ENCODE measurements around the gene USP19. TPM values are rescaled to one million over a fixed set of nuclear protein-coding genes. Genes with fewer than 3 reads are reported as not detected.

Gene USP19
- total and polyA plus RNA-seq, 2 of the 8 experiments (the other 6 are each of a cell fraction or from before 2014, with no cell fraction given): 46.4 to 65.8 TPM

DNA sequence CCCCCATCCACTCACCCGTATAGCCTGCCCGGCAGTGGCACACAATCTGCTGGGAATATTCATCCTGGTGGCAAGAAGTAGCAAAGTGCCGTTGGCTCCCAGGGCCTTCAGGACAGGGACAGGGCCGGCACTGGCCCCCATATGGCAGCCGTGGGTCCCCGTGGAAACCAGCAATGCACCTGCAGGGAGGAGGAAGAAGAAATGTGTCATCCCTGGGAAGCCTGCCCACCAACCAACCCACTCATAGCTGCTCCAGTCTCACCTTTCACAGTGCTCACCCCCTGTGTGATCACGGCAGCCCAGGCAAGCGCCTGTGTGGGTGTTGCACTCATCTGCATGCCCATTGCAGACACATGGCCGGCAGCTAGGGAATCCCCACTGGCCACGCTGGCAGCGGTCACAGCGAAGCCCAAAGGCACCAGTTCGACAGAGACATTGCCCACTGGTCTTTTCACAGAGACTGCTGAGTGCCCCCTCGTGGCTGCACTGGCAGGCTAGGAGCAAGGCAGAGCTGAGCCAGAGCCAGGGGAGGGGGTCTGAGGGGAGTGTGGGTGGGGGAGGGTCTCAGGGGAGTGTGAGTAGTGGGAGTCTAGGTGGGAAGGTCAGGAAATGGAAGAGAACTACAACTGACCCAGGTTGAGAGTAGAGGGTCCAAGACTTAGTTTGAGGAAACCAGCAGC, 4.5 kb upstream of the USP19 start:
- H3K9ac ChIP-seq (replicated peaks in 1 of 4; ENCODE audit: extremely low read depth in 1 of 4, low read depth in 3 of 4, low read length in 3 of 4): no peak overlapping the region
- DNase-seq (ENCODE audit: low read depth in 1 of 2, low spot score in 2 of 2) (peak in 1 of 2 experiments; percentile 49), FAIRE-seq (no peak)
- H3K23me2 ChIP-seq (ENCODE audit: low read depth, low read length): no peaks in the 10 kb centered on the region; the same call in 1 of the 2 replicates
- H2BK15ac ChIP-seq (ENCODE audit: low read length): no peak overlapping the region
- peaks cover 0 to 3% of the 10 kb centered on the region in 2 experiments for H4K20me1 ChIP-seq (replicated peaks in 1 of 2; ENCODE audit: control insufficient read depth in 1 of 2, insufficient read depth in 2 of 2, low read length in 2 of 2)
- H3K79me2 ChIP-seq (ENCODE audit: control insufficient read depth in 1 of 2, insufficient read depth in 2 of 2, low read length in 2 of 2): peaks cover 0 to under 1% of the 10 kb centered on the region in 2 experiments; a peak in 1 of 4 replicates
- H3K36me3 ChIP-seq (ENCODE audit: control insufficient read depth in 2 of 4, insufficient read depth in 4 of 4, low read length in 3 of 4): peaks cover 3 to 25% (median 12%) of the 10 kb centered on the region in 4 experiments; a peak in 7 of 8 replicates
- 88% methylated on average over 14 of the region's 14 CpGs; no CpG with 5 or more reads in 1 of the 2 experiments for WGBS, 2 experiments (ENCODE audit: extremely low coverage in 1 of 2, insufficient coverage in 1 of 2, insufficient read length in 1 of 2, insufficient replicate concordance in 2 of 2, low coverage in 1 of 2, low lambda C conversion rate in 2 of 2, missing lambda C conversion rate in 1 of 2)
- H3K27ac ChIP-seq (ENCODE audit: low read depth, low read length): no peak overlapping the region
- no peak overlapping the region for H4K8ac ChIP-seq (ENCODE audit: extremely low read depth, insufficient read depth, low read length)
- H3K9me3 ChIP-seq (ENCODE audit: insufficient read depth in 2 of 2, low read depth in 1 of 2, low read length in 1 of 2): no peaks in the 10 kb centered on the region
- no peak overlapping the region for H3K4me3 ChIP-seq (ENCODE audit: extremely low read depth in 1 of 4, insufficient read depth in 2 of 4, low read depth in 3 of 4, low read length in 4 of 4)
- H2AFZ ChIP-seq (ENCODE audit: low read length): no peak overlapping the region
- no peak overlapping the region for H4K5ac ChIP-seq (ENCODE audit: insufficient read length, low read depth, low read length)
- H2BK120ac ChIP-seq (replicated peaks; ENCODE audit: low read depth, low read length): no peak overlapping the region
- no peak overlapping the region for H2BK12ac ChIP-seq (ENCODE audit: low read depth, low read length)
- no peak overlapping the region for H3K56ac ChIP-seq (replicated peaks; ENCODE audit: insufficient read length, low read depth, low read length)
- no peak overlapping the region for H4K91ac ChIP-seq (replicated peaks; ENCODE audit: insufficient read length, low read length)
- H3K4me2 ChIP-seq (ENCODE audit: insufficient read depth in 1 of 2, low read depth in 2 of 2, low read length in 2 of 2): no peak overlapping the region
- H3K14ac ChIP-seq (ENCODE audit: insufficient read length): no peak overlapping the region
- H3K18ac ChIP-seq (ENCODE audit: extremely low read depth, low read length): no peak overlapping the region
- TF ChIP-seq, protein P1, sequence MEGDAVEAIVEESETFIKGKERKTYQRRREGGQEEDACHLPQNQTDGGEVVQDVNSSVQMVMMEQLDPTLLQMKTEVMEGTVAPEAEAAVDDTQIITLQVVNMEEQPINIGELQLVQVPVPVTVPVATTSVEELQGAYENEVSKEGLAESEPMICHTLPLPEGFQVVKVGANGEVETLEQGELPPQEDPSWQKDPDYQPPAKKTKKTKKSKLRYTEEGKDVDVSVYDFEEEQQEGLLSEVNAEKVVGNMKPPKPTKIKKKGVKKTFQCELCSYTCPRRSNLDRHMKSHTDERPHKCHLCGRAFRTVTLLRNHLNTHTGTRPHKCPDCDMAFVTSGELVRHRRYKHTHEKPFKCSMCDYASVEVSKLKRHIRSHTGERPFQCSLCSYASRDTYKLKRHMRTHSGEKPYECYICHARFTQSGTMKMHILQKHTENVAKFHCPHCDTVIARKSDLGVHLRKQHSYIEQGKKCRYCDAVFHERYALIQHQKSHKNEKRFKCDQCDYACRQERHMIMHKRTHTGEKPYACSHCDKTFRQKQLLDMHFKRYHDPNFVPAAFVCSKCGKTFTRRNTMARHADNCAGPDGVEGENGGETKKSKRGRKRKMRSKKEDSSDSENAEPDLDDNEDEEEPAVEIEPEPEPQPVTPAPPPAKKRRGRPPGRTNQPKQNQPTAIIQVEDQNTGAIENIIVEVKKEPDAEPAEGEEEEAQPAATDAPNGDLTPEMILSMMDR (IDR thresholded peaks at IDR 0.05; ENCODE audit: control extremely low read depth in 1 of 3, insufficient read depth in 1 of 3, low read depth in 1 of 3, low read length in 3 of 3): peak in 2 of 3 experiments; percentile 9 to 26; a peak in 2 of 4 replicates
- TF ChIP-seq RAD21 (IDR thresholded peaks at IDR 0.05 in 1 of 2, conservative IDR thresholded peaks at IDR 0.05 in 1 of 2; ENCODE audit: low read depth in 2 of 2, low read length in 2 of 2) (peak; percentile 17 to 25; a peak in 3 of 4 replicates), BRCA1 (IDR thresholded peaks at IDR 0.05; ENCODE audit: low read depth, low read length) (no peak)
- no peak overlapping the region for H3K23ac ChIP-seq (ENCODE audit: insufficient read length)
- H3K27me3 ChIP-seq (replicated peaks in 1 of 4; ENCODE audit: control insufficient read depth in 3 of 4, extremely low read depth in 1 of 4, insufficient read depth in 3 of 4, low read length in 3 of 4): no peaks in the 10 kb centered on the region
- no peak overlapping the region for H2BK20ac ChIP-seq (ENCODE audit: low read length)
- peaks cover 0 to 5% (median 3%) of the 10 kb centered on the region in 4 experiments; a peak in 5 of 7 replicates for H3K4me1 ChIP-seq (replicated peaks in 1 of 4; ENCODE audit: control insufficient read depth in 3 of 4, insufficient read depth in 4 of 4, low read length in 3 of 4)
- H3K79me1 ChIP-seq (ENCODE audit: low read depth, low read length): no peaks in the 10 kb centered on the region
- ChIA-PET CTCF (ENCODE audit: partially characterized antibody) (interaction anchor here (0.6 to 3.2 kb wide), 4 partner anchors 16 to 128 kb away, joined by 3 to 14 read pairs (median 6); no protein-coding TSS in a partner anchor), POLR2A (ENCODE audit: partially characterized antibody) (interaction anchor here (1.2 to 25.5 kb wide), 2 partner anchors 8 to 26 kb away, joined by 4 to 508 read pairs; partner anchors contain the start of genes QARS1 and QRICH1)
- H2AK5ac ChIP-seq (ENCODE audit: low read depth, low read length): no peak overlapping the region
- no peak overlapping the region for H2BK5ac ChIP-seq (ENCODE audit: low read depth, low read length)
- no peak overlapping the region for H3K4ac ChIP-seq (replicated peaks; ENCODE audit: insufficient read length, low read depth, low read length)
